Measurements from ENCODE around the gene SLC12A6. TPM values are rescaled to one million over a fixed set of nuclear protein-coding genes. Genes with fewer than 3 reads are reported as not detected.
"Not testable (repeated sequence)": the region's sequence is repeated elsewhere in the genome, so short reads cannot be mapped to it uniquely, and the experiment has no call there.

SLC12A6 gene
- 7.1 and 8.0 TPM in 2 replicates for polyA plus RNA-seq (2014; cell fraction: cytosol; rRNA removed)
- 8.0 and 16.9 TPM in 2 replicates for polyA plus RNA-seq (2014; cell fraction: nucleus; rRNA removed)

GRCh38 chr15:34337557-34338306, at the start of gene SLC12A6:
TSS of gene SLC12A6 (minus strand) at chr15:34337781. CDS start at chr15:34336680, 1,101 bp downstream.
- DNase-seq (ENCODE audit: low spot score) = peak; percentile 90

GRCh38 chr15:34381829-34382521, 44.4 kb upstream of the SLC12A6 start:
- DNase-seq (ENCODE audit: low spot score) = not testable (repeated sequence)

GRCh38 chr15:34380491-34380890, 42.9 kb upstream of the SLC12A6 start:
- DNase-seq (ENCODE audit: low spot score) = not testable (repeated sequence)

GRCh38 chr15:34376856-34377255, 39.3 kb upstream of the SLC12A6 start:
- DNase-seq (ENCODE audit: low spot score) = no peak

GRCh38 chr15:34375541-34375940, 38.0 kb upstream of the SLC12A6 start:
- not testable (repeated sequence) for DNase-seq (ENCODE audit: low spot score)

GRCh38 chr15:34374816-34375215, 37.2 kb upstream of the SLC12A6 start:
- DNase-seq (ENCODE audit: low spot score) = no peak

GRCh38 chr15:34373951-34374350, 36.4 kb upstream of the SLC12A6 start:
- DNase-seq (ENCODE audit: low spot score) = no peak

- DNase-seq (ENCODE audit: low spot score) = no peak
Measured at GRCh38 chr15:34370643-34371042, 33.1 kb upstream of the SLC12A6 start.

GRCh38 chr15:34370129-34370528, 32.5 kb upstream of the SLC12A6 start:
- DNase-seq (ENCODE audit: low spot score) = no peak

- DNase-seq (ENCODE audit: low spot score) = peak; percentile 90
Measured at GRCh38 chr15:34367101-34368081, 29.8 kb upstream of the SLC12A6 start, which contains the start of gene LPCAT4. TSS of gene LPCAT4 (minus strand) at chr15:34367196. CDS start at chr15:34367100, 96 bp downstream.

GRCh38 chr15:34366271-34367065, 28.9 kb upstream of the SLC12A6 start:
- DNase-seq (ENCODE audit: low spot score) = peak; percentile 82

GRCh38 chr15:34365836-34366235, 28.3 kb upstream of the SLC12A6 start:
- no peak for DNase-seq (ENCODE audit: low spot score)

GRCh38 chr15:34365091-34365825, 27.7 kb upstream of the SLC12A6 start:
- no peak for DNase-seq (ENCODE audit: low spot score)

- DNase-seq (ENCODE audit: low spot score) = no peak
Measured at GRCh38 chr15:34364041-34364440, 26.5 kb upstream of the SLC12A6 start.

GRCh38 chr15:34362047-34362773, 24.6 kb upstream of the SLC12A6 start:
- no peak for DNase-seq (ENCODE audit: low spot score)

- DNase-seq (ENCODE audit: low spot score) = no peak
Measured at GRCh38 chr15:34361278-34361677, 23.7 kb upstream of the SLC12A6 start.

- no peak for DNase-seq (ENCODE audit: low spot score)
Measured at GRCh38 chr15:34360298-34360697, 22.7 kb upstream of the SLC12A6 start.

GRCh38 chr15:34359416-34359815, 21.8 kb upstream of the SLC12A6 start:
- DNase-seq (ENCODE audit: low spot score) = no peak

GRCh38 chr15:34358948-34359347, 21.4 kb upstream of the SLC12A6 start:
- no peak for DNase-seq (ENCODE audit: low spot score)

All from SK-N-DZ (cell line).